ENCODE measurements around the gene NDST4.

NDST4 gene

GRCh38 chr4:114782415-114783214 lies 330.8 kb downstream of the NDST4 start:
- no peak for DNase-seq

GRCh38 chr4:114780205-114780604 lies 333.2 kb downstream of the NDST4 start:
- no peak for DNase-seq

Data from cerebellar nuclear complex (tissue), 1 donor.